ENCODE data around the gene GCH1. TPM values are rescaled to one million over a fixed set of nuclear protein-coding genes. Genes with fewer than 3 reads are reported as not detected.

GCH1 gene
- total RNA-seq, 4 donors from 2014 or later = 1.5 to 6.8 (median 1.7) TPM

- no peaks in the 10 kb centered on the region for H3K4me1 ChIP-seq
- no peaks in the 10 kb centered on the region for H3K27me3 ChIP-seq
- no peak overlapping the region for H3K4me3 ChIP-seq
- WGBS = 86% methylated on average over 4 of the region's 4 CpGs
- no peak for DNase-seq (ENCODE audit: extremely low spot score)
- intact Hi-C loops (cut with DNase I) = no loop called here
- no peaks in the 10 kb centered on the region for H3K36me3 ChIP-seq
- H3K27ac ChIP-seq (replicated peaks in 1 of 4) = no peak overlapping the region
- no peak for TF ChIP-seq CTCF (IDR thresholded peaks at IDR 0.05)
- TF ChIP-seq POLR2A (IDR thresholded peaks at IDR 0.05; ENCODE audit: low read depth) = no peak
- no peak for TF ChIP-seq POLR2AphosphoS5 (IDR thresholded peaks at IDR 0.05)
- no peak for TF ChIP-seq EP300 (IDR thresholded peaks at IDR 0.05)
- H3K9me3 ChIP-seq = peaks cover 0 to 3% (median 0%) of the 10 kb centered on the region in 4 donors
Observed at GRCh38 chr14:54830650-54831049, 72.0 kb downstream of the GCH1 start.

DNA sequence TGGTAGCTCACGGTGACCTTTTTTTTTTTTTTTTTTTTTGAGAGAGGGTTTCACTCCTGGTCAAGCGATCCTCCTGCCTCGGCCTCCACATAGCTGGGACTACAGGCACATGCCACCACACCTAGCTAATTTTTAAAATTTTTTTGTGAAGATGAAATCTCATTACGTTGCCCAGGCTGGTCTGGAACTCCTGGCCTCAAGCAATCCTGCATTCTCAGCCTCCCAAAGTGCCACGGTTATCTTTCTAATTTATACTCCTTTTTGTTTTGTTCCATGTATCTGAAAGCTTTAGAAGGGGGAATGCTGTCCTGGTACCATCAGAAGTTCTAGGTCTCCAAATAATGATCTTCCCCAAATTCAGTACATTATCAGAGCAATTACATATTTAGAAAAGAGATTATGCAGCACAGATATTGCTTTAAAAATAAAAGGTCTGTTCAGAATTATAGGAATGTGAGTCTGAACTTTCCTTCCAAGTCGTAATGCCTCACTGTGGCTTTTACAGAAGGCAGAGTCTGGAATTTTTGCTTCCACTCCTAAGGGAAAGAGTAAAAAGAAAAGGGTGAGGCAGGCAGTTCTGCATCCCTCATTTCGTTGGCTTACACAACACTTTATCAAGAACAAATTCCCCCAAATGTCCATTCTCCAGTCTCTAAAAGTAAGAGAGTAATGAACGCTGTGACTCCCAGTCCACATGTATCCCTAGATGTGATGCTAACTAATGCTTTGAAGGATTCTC, 73.0 kb downstream of the GCH1 start:
- TF ChIP-seq POLR2A (IDR thresholded peaks at IDR 0.05; ENCODE audit: low read depth) (no peak), CTCF (IDR thresholded peaks at IDR 0.05) (no peak), EP300 (IDR thresholded peaks at IDR 0.05) (no peak), POLR2AphosphoS5 (IDR thresholded peaks at IDR 0.05) (no peak)
- no peaks in the 10 kb centered on the region for H3K4me1 ChIP-seq
- H3K4me3 ChIP-seq = no peak overlapping the region
- H3K9me3 ChIP-seq = peaks cover 0 to 13% (median 4%) of the 10 kb centered on the region in 4 donors
- H3K27me3 ChIP-seq = no peaks in the 10 kb centered on the region
- intact Hi-C loops (cut with DNase I) = no loop called here
- no peaks in the 10 kb centered on the region for H3K36me3 ChIP-seq
- DNase-seq (ENCODE audit: extremely low spot score) = no peak
- H3K27ac ChIP-seq (replicated peaks in 1 of 4) = no peak overlapping the region
- whole genome bisulfite sequencing = 84% methylated on average over 8 of the region's 8 CpGs

DNA sequence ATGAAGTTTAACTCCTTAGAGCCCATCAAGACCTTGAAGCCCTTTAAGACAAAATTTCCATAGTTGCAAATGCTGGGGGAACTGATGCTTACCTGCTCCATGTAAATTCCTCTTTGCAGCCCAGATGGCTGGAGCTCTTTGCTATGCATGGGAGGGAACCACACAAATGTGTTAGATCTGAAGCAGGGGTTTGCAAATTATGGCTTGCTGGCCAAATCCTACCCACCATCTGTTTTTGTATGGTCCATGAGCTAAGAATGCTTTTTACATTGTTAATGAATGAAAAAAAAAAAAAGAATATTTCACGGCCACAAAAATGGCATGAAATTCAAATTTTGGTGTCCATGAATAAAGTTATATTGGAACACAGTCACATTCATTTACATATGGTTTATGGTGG, 74.6 kb downstream of the GCH1 start:
- no peaks in the 10 kb centered on the region for H3K36me3 ChIP-seq
- H3K4me3 ChIP-seq = no peak overlapping the region
- TF ChIP-seq POLR2A (IDR thresholded peaks at IDR 0.05; ENCODE audit: low read depth) (no peak), POLR2AphosphoS5 (IDR thresholded peaks at IDR 0.05) (no peak), CTCF (IDR thresholded peaks at IDR 0.05) (no peak)
- no peaks in the 10 kb centered on the region for H3K27me3 ChIP-seq
- no peak for DNase-seq (ENCODE audit: extremely low spot score)
- H3K9me3 ChIP-seq = peaks cover 0 to 28% (median 16%) of the 10 kb centered on the region in 4 donors
- H3K4me1 ChIP-seq = no peaks in the 10 kb centered on the region
- intact Hi-C loops (cut with DNase I) = no loop called here
- WGBS = 91% methylated on average over 1 of the region's 1 CpG
- H3K27ac ChIP-seq (replicated peaks in 1 of 4) = no peak overlapping the region

GRCh38 chr14:54823757-54824549, 78.7 kb downstream of the GCH1 start:
- H3K4me3 ChIP-seq = no peak overlapping the region
- H3K9me3 ChIP-seq = peaks cover 0 to 30% (median 18%) of the 10 kb centered on the region in 4 donors
- no peaks in the 10 kb centered on the region for H3K36me3 ChIP-seq
- no peaks in the 10 kb centered on the region for H3K4me1 ChIP-seq
- 97% methylated on average over 2 of the region's 2 CpGs for WGBS
- DNase-seq (ENCODE audit: extremely low spot score) = no peak
- TF ChIP-seq POLR2AphosphoS5 (IDR thresholded peaks at IDR 0.05) = no peak
- no peak for TF ChIP-seq POLR2A (IDR thresholded peaks at IDR 0.05; ENCODE audit: low read depth)
- TF ChIP-seq EP300 (IDR thresholded peaks at IDR 0.05) = no peak
- no peak for TF ChIP-seq CTCF (IDR thresholded peaks at IDR 0.05)
- H3K27me3 ChIP-seq = no peaks in the 10 kb centered on the region
- intact Hi-C loops (cut with DNase I) = no loop called here
- no peak overlapping the region for H3K27ac ChIP-seq (replicated peaks in 1 of 4)
